Left ventricle myocardium inferior (tissue), 1 donor: ENCODE data around the gene CCDC195. TPM values are rescaled to one million over a fixed set of nuclear protein-coding genes. Genes with fewer than 3 reads are reported as not detected.

ENCODE experiments used
- DNase-seq: peaks from one replicate; pipeline ENCODE4 v3.0.0-alpha.2; 2020
- H3K27ac ChIP-seq: fragments of 200-600 bp; replicated peaks from 2 replicates; pipeline ENCODE4 v1.8.0; 2021
- H3K27me3 ChIP-seq: fragments of 200-600 bp; 2 replicates; pipeline ENCODE4 v1.8.0; 2021; ENCODE audit warnings: low read depth
- H3K36me3 ChIP-seq: fragments of 200-600 bp; 2 replicates; pipeline ENCODE4 v1.8.0; 2021
- H3K4me1 ChIP-seq: fragments of 200-600 bp; 2 replicates; pipeline ENCODE4 v1.8.0; 2021
- H3K4me3 ChIP-seq: fragments of 200-600 bp; 2 replicates; pipeline ENCODE4 v1.8.0; 2021; ENCODE audit warnings: mild to moderate bottlenecking, moderate library complexity
- H3K9me3 ChIP-seq: fragments of 200-600 bp; replicated peaks from 2 replicates; pipeline ENCODE4 v1.8.0; 2021
- CTCF ChIP-seq: fragments of 200-600 bp; IDR thresholded peaks from 2 replicates; pipeline ENCODE4 v1.8.0; 2021; ENCODE audit warnings: antibody characterized with exemption, mild to moderate bottlenecking, borderline replicate concordance
- intact Hi-C: fragments of 100-400 bp; cut with micrococcal nuclease; formaldehyde crosslinking; loops from one replicate; pipeline ENCODE4 v1.11.0; 2022
- total RNA-seq: library from RNA; stranded (reverse); fragmentation: NEBNext Ultra II Directional; extraction: Animal tissue kit (Norgen Biotek cat#: 25700); gene quantifications from one replicate; pipeline ENCODE4 v1.2.1, GENCODE V29; 2021
- donor health status: DM: no; HTN: yes; CAD: no; lungs with severe emphysema.

CCDC195 gene
- total RNA-seq, 1 donor from 2014 or later = not detected

- DNase-seq = no peak
- peaks cover 12% of the 10 kb centered on the region for H3K27me3 ChIP-seq
- intact Hi-C loops = no loop called here
- no peaks in the 10 kb centered on the region for H3K4me1 ChIP-seq
- H3K36me3 ChIP-seq = no peaks in the 10 kb centered on the region
- peaks cover 31% of the 10 kb centered on the region for H3K9me3 ChIP-seq
- no peak for TF ChIP-seq CTCF
- H3K27ac ChIP-seq = no peak overlapping the region
- no peak overlapping the region for H3K4me3 ChIP-seq
Measured at GRCh38 chr2:224659714-224660113, 56.5 kb downstream of the CCDC195 start.

GRCh38 chr2:224658780-224659405 is 57.3 kb downstream of the CCDC195 start:
- Histone ChIP-seq H3K9me3 (peaks cover 28% of the 10 kb centered on the region), H3K4me3 (no peak overlapping the region), H3K36me3 (no peaks in the 10 kb centered on the region), H3K27me3 (peaks cover 15% of the 10 kb centered on the region), H3K27ac (no peak overlapping the region), H3K4me1 (no peaks in the 10 kb centered on the region)
- no peak for TF ChIP-seq CTCF
- intact Hi-C loops = no loop called here
- DNase-seq = no peak

GRCh38 chr2:224657349-224657748 is 58.8 kb downstream of the CCDC195 start:
- intact Hi-C loops = no loop called here
- no peak for DNase-seq
- no peak overlapping the region for H3K27ac ChIP-seq
- H3K4me3 ChIP-seq = no peak overlapping the region
- no peaks in the 10 kb centered on the region for H3K36me3 ChIP-seq
- peaks cover 14% of the 10 kb centered on the region for H3K9me3 ChIP-seq
- TF ChIP-seq CTCF = no peak
- no peaks in the 10 kb centered on the region for H3K4me1 ChIP-seq
- peaks cover 15% of the 10 kb centered on the region for H3K27me3 ChIP-seq

- Histone ChIP-seq H3K27me3 (peaks cover 18% of the 10 kb centered on the region), H3K27ac (no peak overlapping the region), H3K9me3 (peaks cover 14% of the 10 kb centered on the region), H3K4me3 (no peak overlapping the region), H3K36me3 (no peaks in the 10 kb centered on the region), H3K4me1 (no peaks in the 10 kb centered on the region)
- intact Hi-C loops = no loop called here
- DNase-seq = no peak
- no peak for TF ChIP-seq CTCF
Measured at GRCh38 chr2:224655006-224655537, 61.1 kb downstream of the CCDC195 start.

Other genes starting within 250 kb of the CCDC195 start
- gene CUL3, start 131.0 kb downstream of the CCDC195 start, total RNA-seq = 74.4 TPM